CD14-positive monocyte (primary cell): ENCODE results near the gene MIPOL1. TPM values are rescaled to one million over a fixed set of nuclear protein-coding genes. Genes with fewer than 3 reads are reported as not detected.
"Not testable (repeated sequence)": the region's sequence is repeated elsewhere in the genome, so short reads cannot be mapped to it uniquely, and the experiment has no call there.

Experiments
- DNase-seq, 3 donors: peaks; one replicate each; pipeline ENCODE4 v3.0.0-alpha.2; 2011 to 2022
- H2AFZ ChIP-seq: 2 replicates; pipeline ENCODE4 v1.6.0; 2012; ENCODE audit warnings: mild to moderate bottlenecking, low read depth, low read length, inconsistent platforms; ENCODE audit not compliant: insufficient read depth, poor library complexity, severe bottlenecking
- H3K27ac ChIP-seq, 2 donors: 1 replicate in 1 of 2; 2 replicates in 1 of 2; pipeline ENCODE4 v1.5.1; 2012 to 2013; ENCODE audit warnings: low read length in 2 of 2, control low read depth in 1 of 2, inconsistent platforms in 1 of 2, low read depth in 1 of 2, mild to moderate bottlenecking in 1 of 2
- H3K27me3 ChIP-seq, 2 donors: one replicate each; pipeline versions ENCODE4 v1.6.0 to v1.6.1; 2011 to 2013; ENCODE audit warnings: low read length in 2 of 2; ENCODE audit not compliant: control insufficient read depth in 2 of 2, insufficient read depth in 2 of 2
- H3K36me3 ChIP-seq, 2 donors: replicated peaks in 1 of 2; 1 replicate in 1 of 2; 2 replicates in 1 of 2; pipeline versions ENCODE4 v1.5.1 to v1.6.1; 2012 to 2013; ENCODE audit warnings: low read length in 2 of 2, control low read depth in 1 of 2, inconsistent platforms in 1 of 2, mild to moderate bottlenecking in 1 of 2; ENCODE audit not compliant: insufficient read depth in 2 of 2, control insufficient read depth in 1 of 2
- H3K4me1 ChIP-seq, 2 donors: 1 replicate in 1 of 2; 2 replicates in 1 of 2; pipeline versions ENCODE4 v1.5.1 to v1.6.1; 2012 to 2013; ENCODE audit warnings: low read length in 2 of 2, control low read depth in 1 of 2, inconsistent platforms in 1 of 2, mild to moderate bottlenecking in 1 of 2, moderate library complexity in 1 of 2; ENCODE audit not compliant: insufficient read depth in 2 of 2, control insufficient read depth in 1 of 2
- H3K4me2 ChIP-seq: replicated peaks from 2 replicates; pipeline ENCODE3; 2012; ENCODE audit warnings: low read length, moderate library complexity, mild to moderate bottlenecking; ENCODE audit not compliant: poor library complexity, severe bottlenecking; ENCODE audit errors: extremely low read depth
- H3K4me3 ChIP-seq, 3 experiments: fragments of 200-600 bp in 1 of 3; sonication (generic) in 1 of 3; replicated peaks in 1 of 3; 1 replicate in 2 of 3; 2 replicates in 1 of 3; pipeline ENCODE4 v1.5.1; 2011 to 2013; ENCODE audit warnings: low read length in 3 of 3, mild to moderate bottlenecking in 3 of 3, control low read depth in 2 of 3, low read depth in 2 of 3, inconsistent platforms in 1 of 3, moderate library complexity in 1 of 3
- H3K79me2 ChIP-seq: 2 replicates; pipeline ENCODE4 v1.6.0; 2012; ENCODE audit warnings: mild to moderate bottlenecking, control low read depth, inconsistent platforms, low read length, moderate library complexity; ENCODE audit not compliant: insufficient read depth
- H3K9ac ChIP-seq: 2 replicates; pipeline ENCODE4 v1.6.0; 2017; ENCODE audit warnings: low read length, mild to moderate bottlenecking; ENCODE audit not compliant: insufficient read depth, poor library complexity, severe bottlenecking
- H3K9me3 ChIP-seq, 2 donors: replicated peaks in 1 of 2; 1 replicate in 1 of 2; 2 replicates in 1 of 2; pipeline versions ENCODE4 v1.5.1 to v1.6.1; 2012 to 2013; ENCODE audit warnings: low read length in 2 of 2, control low read depth in 1 of 2; ENCODE audit not compliant: control insufficient read depth in 1 of 2, insufficient read depth in 1 of 2
- H4K20me1 ChIP-seq: 2 replicates; pipeline ENCODE4 v1.6.0; 2012; ENCODE audit warnings: mild to moderate bottlenecking, low read length, control low read depth, moderate library complexity; ENCODE audit not compliant: insufficient read depth
- H3K27ac Mint-ChIP-seq, 7 donors: one replicate each; pipeline ENCODE4 v1.8.0; 2020; ENCODE audit warnings: mild to moderate bottlenecking in 7 of 7, mixed read lengths in 7 of 7, moderate library complexity in 6 of 7, inconsistent platforms in 2 of 7
- H3K27me3 Mint-ChIP-seq, 3 donors: one replicate each; pipeline ENCODE4 v1.8.0; 2021 to 2022; ENCODE audit warnings: low read depth in 3 of 3, mild to moderate bottlenecking in 3 of 3, mixed read lengths in 3 of 3, moderate library complexity in 3 of 3, inconsistent platforms in 1 of 3
- H3K36me3 Mint-ChIP-seq, 2 donors: one replicate each; pipeline ENCODE4 v1.8.0; 2020; ENCODE audit warnings: mixed read lengths in 2 of 2, inconsistent platforms in 1 of 2, mild to moderate bottlenecking in 1 of 2
- H3K4me1 Mint-ChIP-seq: one replicate; pipeline ENCODE4 v1.8.0; 2020; ENCODE audit warnings: mild to moderate bottlenecking, mixed read lengths
- H3K4me3 Mint-ChIP-seq, 2 donors: one replicate each; pipeline ENCODE4 v1.8.0; 2020; ENCODE audit warnings: mild to moderate bottlenecking in 2 of 2, mixed read lengths in 2 of 2, moderate library complexity in 1 of 2
- H3K9me3 Mint-ChIP-seq, 7 donors: one replicate each; pipeline ENCODE4 v1.8.0; 2020 to 2022; ENCODE audit warnings: mixed read lengths in 7 of 7, mild to moderate bottlenecking in 6 of 7, moderate library complexity in 6 of 7, inconsistent platforms in 2 of 7
- CTCF ChIP-seq: fragments of 200-600 bp; IDR thresholded peaks from one replicate; pipeline ENCODE4 v1.8.0; 2022; ENCODE audit warnings: antibody characterized with exemption, mild to moderate bottlenecking
- WGBS: methylation state at CpG from one replicate; pipeline ENCODE4 v1.1.5; 2013; ENCODE audit warnings: missing lambda C conversion rate; ENCODE audit not compliant: insufficient coverage; 5-methylcytosine and 5-hydroxymethylcytosine counted together
- intact Hi-C, 2 donors: fragments of 100-400 bp; cut with micrococcal nuclease; formaldehyde crosslinking; loops; one replicate each; pipeline versions ENCODE4 v1.15.0 to v1.15.1; 2023
- polyA plus RNA-seq, 3 donors: library from polyadenylated mRNA; depleted of rRNA in 1 of 3; unstranded in 2 of 3; stranded (reverse) in 1 of 3; fragments of 300-500 nt in 2 of 3; fragments of >200 nt in 1 of 3; fragmentation: Illumina TruSeq in 2 of 3; gene quantifications; 1 replicate in 2 of 3; 2 replicates in 1 of 3; pipeline ENCODE4 v1.2.3, GENCODE V29; 2012 to 2021

MIPOL1 gene
- polyA plus RNA-seq, 3 donors = not detected

- Mint-ChIP-seq H3K36me3 (no peaks in the 10 kb centered on the region), H3K4me3 (no peak overlapping the region), H3K27ac (no peak overlapping the region), H3K9me3 (peaks cover 0 to 7% (median 3%) of the 10 kb centered on the region in 7 donors), H3K27me3 (peaks cover 0 to 1% (median 1%) of the 10 kb centered on the region in 3 donors), H3K4me1 (no peaks in the 10 kb centered on the region)
- Histone ChIP-seq H3K9me3 (no peaks in the 10 kb centered on the region), H3K9ac (no peak overlapping the region), H3K27me3 (no peaks in the 10 kb centered on the region), H2AFZ (no peak overlapping the region), H3K4me1 (no peaks in the 10 kb centered on the region), H3K4me2 (no peak overlapping the region), H3K4me3 (no peak overlapping the region), H3K36me3 (no peaks in the 10 kb centered on the region), H3K27ac (no peak overlapping the region), H3K79me2 (no peaks in the 10 kb centered on the region), H4K20me1 (no peaks in the 10 kb centered on the region)
- no peak for DNase-seq
- intact Hi-C loops = no loop called here
- no CpG with 5 or more reads among the region's 5 CpGs for WGBS
- TF ChIP-seq CTCF = no peak
Measured at GRCh38 chr14:37285220-37285619, 87.5 kb downstream of the MIPOL1 start.

DNA sequence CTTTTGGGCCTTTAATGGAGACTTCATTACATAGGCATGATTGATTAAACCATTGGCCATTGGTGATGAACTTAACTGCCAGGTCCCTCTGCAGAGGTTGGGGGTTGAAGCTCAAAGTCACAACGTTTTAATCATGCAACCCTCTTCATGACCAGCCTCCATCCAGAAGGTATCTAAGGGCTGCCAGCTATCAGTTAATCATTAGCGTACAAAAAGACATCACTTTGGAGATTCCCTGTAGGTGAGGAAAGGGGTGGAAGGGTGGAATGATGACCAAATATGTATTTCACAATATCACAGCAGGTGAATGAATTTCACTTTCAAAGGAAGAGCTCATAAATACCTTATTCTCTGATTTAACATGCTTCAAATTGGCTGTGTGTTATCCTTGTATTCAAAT is 92.0 kb downstream of the MIPOL1 start:
- Histone ChIP-seq H3K4me1 (no peaks in the 10 kb centered on the region), H3K79me2 (no peaks in the 10 kb centered on the region), H4K20me1 (no peaks in the 10 kb centered on the region), H3K36me3 (no peaks in the 10 kb centered on the region), H3K9ac (no peak overlapping the region), H3K9me3 (peaks cover 10 to 19% of the 10 kb centered on the region in 2 donors), H3K4me2 (no peak overlapping the region), H3K27me3 (no peaks in the 10 kb centered on the region), H3K27ac (no peak overlapping the region), H3K4me3 (no peak overlapping the region), H2AFZ (no peak overlapping the region)
- TF ChIP-seq CTCF = no peak
- no CpG with 5 or more reads among the region's 2 CpGs for WGBS
- Mint-ChIP-seq H3K4me3 (no peak overlapping the region), H3K4me1 (no peaks in the 10 kb centered on the region), H3K36me3 (no peaks in the 10 kb centered on the region), H3K27ac (no peak overlapping the region), H3K9me3 (peaks cover 4 to 24% (median 13%) of the 10 kb centered on the region in 7 donors), H3K27me3 (peaks cover 0 to 1% (median 0%) of the 10 kb centered on the region in 3 donors)
- no peak for DNase-seq
- intact Hi-C loops = no loop called here

- H3K4me1 Mint-ChIP-seq, H3K4me3 ChIP-seq, H4K20me1 ChIP-seq, H3K36me3 ChIP-seq, H3K36me3 Mint-ChIP-seq, H3K27ac ChIP-seq, H3K27ac Mint-ChIP-seq, H3K27me3 ChIP-seq, DNase-seq, H3K9ac ChIP-seq, H3K4me3 Mint-ChIP-seq, H3K27me3 Mint-ChIP-seq, H3K4me2 ChIP-seq, intact Hi-C loops, H3K79me2 ChIP-seq, H2AFZ ChIP-seq, H3K4me1 ChIP-seq: not testable (repeated sequence)
- no CpG with 5 or more reads among the region's 1 CpG for WGBS
- H3K9me3 Mint-ChIP-seq = peaks cover 6 to 29% (median 15%) of the 10 kb centered on the region in 7 donors
- peaks cover 10 to 19% of the 10 kb centered on the region in 2 donors for H3K9me3 ChIP-seq
Measured at GRCh38 chr14:37295262-37295661, 97.5 kb downstream of the MIPOL1 start.
